GM21423 (cell line): ENCODE results near the gene MFSD1.

Experiments
- ATAC-seq: cut with Tn5 transposase; IDR thresholded peaks from one replicate; pipeline ENCODE4 v1.9.1; 2021; ENCODE audit warnings: mild to moderate bottlenecking, moderate library complexity; ENCODE audit not compliant: unreplicated experiment

The MFSD1 gene

GRCh38 chr3:158864492-158864891 is 62.6 kb downstream of the MFSD1 start:
- ATAC-seq: no peak

GRCh38 chr3:158875700-158876099 is 73.8 kb downstream of the MFSD1 start:
- ATAC-seq: no peak
